Dermis microvascular lymphatic vessel endothelial cell (primary cell): Measurements from ENCODE around the gene LRRC3B. TPM values are rescaled to one million over a fixed set of nuclear protein-coding genes. Genes with fewer than 3 reads are reported as not detected.

ENCODE experiments used
- DNase-seq, 2 donors: peaks; one replicate each; pipeline versions ENCODE4 v3.0.0 to v3.0.0-alpha.2; 2010; ENCODE audit warnings: low read depth in 2 of 2
- total RNA-seq: library from RNA; depleted of rRNA; stranded (reverse); fragments of >200 nt; gene quantifications from 2 replicates; pipeline ENCODE4 v1.2.1, GENCODE V29; 2014

LRRC3B gene
- total RNA-seq, 1 donor from 2014 or later, result not detected

- DNase-seq, result no peak
Observed at GRCh38 chr3:26708501-26708900, 85.9 kb downstream of the LRRC3B start.

DNA sequence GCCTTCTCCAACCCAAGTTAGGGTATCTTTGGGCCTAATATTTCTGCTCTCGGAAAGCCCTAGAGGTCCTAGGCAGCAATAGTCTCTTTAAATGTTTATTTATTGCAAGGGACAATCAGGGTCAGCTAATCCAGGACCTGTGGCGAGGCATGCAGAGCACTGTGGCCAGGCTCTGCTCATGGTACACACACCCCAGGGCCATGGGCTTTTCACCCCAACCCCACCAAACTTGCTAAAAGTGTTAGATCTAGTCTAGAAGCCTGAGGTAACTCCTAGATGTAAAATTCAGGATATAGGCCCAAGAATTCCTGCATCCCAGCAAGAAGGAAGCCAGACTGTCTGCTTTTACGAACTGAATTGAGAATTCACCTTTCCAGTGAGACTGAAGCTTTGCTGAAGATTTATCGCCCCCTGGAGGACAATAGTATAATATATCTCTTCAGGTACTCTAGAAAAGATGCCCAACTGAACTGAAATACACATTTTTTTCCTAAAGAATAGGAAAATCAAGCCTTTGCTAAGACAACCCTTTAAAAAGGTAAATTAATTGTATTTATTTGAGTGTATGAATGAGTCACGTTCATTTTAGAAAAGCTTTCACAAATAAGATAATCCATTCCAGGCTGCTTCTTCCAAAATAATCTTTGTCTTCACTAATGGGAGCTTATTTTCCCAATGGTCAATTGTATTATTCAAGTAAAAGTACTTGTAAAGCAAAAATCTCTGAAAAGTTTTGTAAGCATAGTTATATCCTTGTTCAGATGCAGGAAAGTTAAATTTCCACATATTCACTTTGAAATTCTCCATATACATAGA is 89.8 kb downstream of the LRRC3B start:
- DNase-seq, result peak; percentile 3 to 12

DNA sequence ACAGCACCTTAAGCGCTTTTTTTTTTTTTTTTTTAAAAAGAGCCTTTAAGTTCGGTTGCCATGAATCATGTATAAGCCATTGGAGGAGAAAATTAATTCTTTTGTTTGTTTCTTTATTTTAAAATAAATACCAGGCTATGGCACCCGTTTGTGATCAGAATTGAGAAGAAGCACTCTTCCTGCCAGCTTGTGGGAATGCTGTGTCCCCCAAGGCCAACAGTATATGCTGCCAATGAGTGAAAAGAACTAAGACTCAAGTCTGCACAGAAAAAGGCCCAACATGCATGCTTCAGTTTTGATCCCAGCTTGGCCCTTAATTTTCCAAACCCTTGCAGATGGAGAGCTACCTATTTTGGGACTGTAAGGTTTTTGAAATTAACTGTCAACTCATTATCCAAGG is 90.5 kb downstream of the LRRC3B start:
- DNase-seq, result no peak

DNA sequence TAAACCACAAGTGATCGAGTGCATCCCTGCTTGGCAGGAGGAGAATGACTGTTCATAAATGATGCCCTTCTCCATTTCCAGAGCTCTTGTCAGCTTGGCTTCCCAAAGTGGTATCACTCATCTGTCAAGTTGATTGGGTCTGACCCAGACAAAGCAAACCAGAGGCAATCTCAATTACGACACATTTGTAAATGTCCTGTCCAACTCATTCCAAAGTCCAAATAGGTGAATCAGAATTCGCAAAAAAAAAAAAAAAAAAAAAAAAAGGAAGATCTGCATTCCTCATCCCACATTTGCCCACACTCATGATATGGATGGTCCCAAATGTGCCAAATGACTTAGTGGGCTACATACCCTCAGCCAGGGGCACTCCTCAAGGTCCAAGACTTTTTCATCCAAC is 91.9 kb downstream of the LRRC3B start:
- DNase-seq, result no peak

- no peak for DNase-seq
Observed at GRCh38 chr3:26715431-26715830, 92.9 kb downstream of the LRRC3B start.

- DNase-seq, result no peak
Observed at GRCh38 chr3:26718315-26718714, 95.7 kb downstream of the LRRC3B start.

DNA sequence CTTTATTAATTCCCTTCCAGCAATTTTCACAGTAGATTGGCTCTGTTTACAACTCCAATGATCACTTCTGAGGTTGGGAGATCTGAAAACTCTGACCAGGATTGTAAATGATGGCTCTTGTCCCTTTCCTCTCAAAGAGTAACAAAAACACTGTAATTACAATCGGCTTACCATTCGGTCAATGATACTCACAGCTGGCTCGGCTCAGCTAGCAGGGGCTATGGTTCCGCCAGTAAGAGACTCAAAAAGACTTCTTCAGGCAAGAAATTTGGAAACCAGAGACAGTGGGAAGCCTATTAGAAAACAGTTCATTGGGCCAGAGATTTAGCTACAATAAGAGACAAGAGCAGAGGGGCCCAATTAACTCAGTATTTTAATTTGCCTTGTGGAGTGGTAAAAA is 96.6 kb downstream of the LRRC3B start:
- DNase-seq, result no peak

DNA sequence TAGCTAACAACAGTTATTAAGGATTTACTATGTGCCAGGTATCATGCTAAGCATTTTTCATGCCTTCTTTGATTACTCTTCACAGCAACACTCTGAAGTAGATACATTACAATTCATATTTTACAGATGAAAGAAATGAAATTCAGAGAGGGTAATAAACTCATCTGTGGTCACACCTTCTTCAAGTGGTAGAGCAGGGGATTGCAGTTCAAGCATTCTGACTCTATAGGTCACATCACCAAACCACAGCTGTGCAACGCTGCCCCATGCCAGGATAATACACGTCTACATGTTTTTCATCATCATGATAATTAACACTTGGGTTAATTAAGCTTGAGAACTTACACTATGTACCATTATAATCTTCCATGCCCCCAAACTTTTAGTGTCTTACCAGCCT is 98.5 kb downstream of the LRRC3B start:
- no peak for DNase-seq

DNA sequence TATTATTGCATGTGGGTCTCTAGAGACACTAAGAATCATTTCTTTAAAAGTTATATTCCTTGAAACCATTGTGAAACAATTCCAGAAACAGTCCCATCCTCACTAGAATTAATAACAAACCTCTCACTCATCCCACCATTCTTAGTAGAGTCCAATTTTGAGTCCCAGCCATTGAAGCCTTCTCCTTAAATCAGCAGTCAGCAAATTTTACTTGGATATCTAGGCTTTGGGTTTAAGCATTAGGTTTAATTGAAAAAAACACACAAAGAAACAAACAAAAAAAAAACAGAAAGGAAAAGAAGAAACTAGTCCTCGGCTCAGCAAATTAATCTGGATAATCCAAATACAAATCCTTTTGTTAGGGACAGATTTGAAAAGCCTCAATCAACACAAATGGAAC is 109.3 kb downstream of the LRRC3B start:
- DNase-seq, result no peak

- no peak for DNase-seq
Observed at GRCh38 chr3:26750263-26750662, 127.7 kb downstream of the LRRC3B start.

DNA sequence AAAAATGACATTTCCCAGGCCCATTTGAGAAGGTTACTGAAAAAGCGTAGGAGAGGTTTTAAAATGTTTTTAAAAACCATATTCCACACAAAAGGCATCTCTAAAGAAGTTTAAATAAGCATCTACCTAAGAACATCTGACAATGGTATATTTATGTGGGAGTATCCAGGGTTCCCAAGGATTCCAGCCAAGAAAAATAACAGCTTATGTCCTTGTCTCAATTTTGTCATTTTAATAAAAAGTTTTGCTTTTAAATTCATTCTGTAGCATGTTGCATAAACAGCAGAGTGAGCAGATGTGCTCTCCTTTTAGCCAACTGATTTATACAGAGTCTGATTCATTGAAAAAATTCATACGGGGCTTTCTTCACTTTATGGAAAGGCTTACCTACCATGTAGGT is 129.9 kb downstream of the LRRC3B start:
- no peak for DNase-seq

DNA sequence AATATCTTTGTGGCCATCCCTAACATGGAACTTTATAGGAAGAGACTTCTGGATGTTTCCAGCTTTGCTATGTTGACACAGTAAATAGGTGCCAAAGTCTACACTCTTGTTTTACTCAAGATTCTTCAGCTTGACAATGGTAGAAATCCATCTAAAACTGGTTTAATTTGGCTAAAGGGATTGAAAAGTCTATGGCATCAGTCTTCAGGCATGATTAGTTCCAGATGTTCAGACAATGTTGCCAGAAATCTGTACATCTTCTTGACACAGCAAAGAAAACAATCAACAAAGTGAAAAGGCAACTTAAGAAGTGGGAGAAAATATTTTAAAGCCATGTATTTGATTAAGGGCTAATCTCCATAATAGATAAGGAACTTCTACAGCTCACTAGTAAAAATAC is 130.5 kb downstream of the LRRC3B start:
- no peak for DNase-seq

GRCh38 chr3:26757978-26758377 is 135.4 kb downstream of the LRRC3B start:
- no peak for DNase-seq
